ENCODE results near the gene MAP7D2. TPM values are rescaled to one million over a fixed set of nuclear protein-coding genes. Genes with fewer than 3 reads are reported as not detected.

Gene MAP7D2
- total RNA-seq, 1 donor from 2014 or later = 0.23 TPM

- Mint-ChIP-seq H3K36me3 (ENCODE audit: low read depth) (no peaks in the 10 kb centered on the region), H3K4me3 (no peak overlapping the region), H3K27me3 (peaks cover 2% of the 10 kb centered on the region), H3K27ac (no peak overlapping the region), H3K4me1 (no peaks in the 10 kb centered on the region), H3K9me3 (no peaks in the 10 kb centered on the region)
- DNase-seq = no peak
- intact Hi-C loops (cut with micrococcal nuclease) = no loop called here
Measured at GRCh38 chrX:20046223-20046622, 70.5 kb downstream of the MAP7D2 start.

- no peak overlapping the region for H3K27ac Mint-ChIP-seq
- no peaks in the 10 kb centered on the region for H3K9me3 Mint-ChIP-seq
- H3K27me3 Mint-ChIP-seq = peaks cover 2% of the 10 kb centered on the region
- no peak overlapping the region for H3K4me3 Mint-ChIP-seq
- no peaks in the 10 kb centered on the region for H3K4me1 Mint-ChIP-seq
- no peaks in the 10 kb centered on the region for H3K36me3 Mint-ChIP-seq (ENCODE audit: low read depth)
- intact Hi-C loops (cut with micrococcal nuclease) = no loop called here
- no peak for DNase-seq
Measured at GRCh38 chrX:20042221-20042620, 74.5 kb downstream of the MAP7D2 start.

- H3K36me3 Mint-ChIP-seq (ENCODE audit: low read depth) = no peaks in the 10 kb centered on the region
- H3K4me1 Mint-ChIP-seq = no peaks in the 10 kb centered on the region
- no peak for DNase-seq
- H3K27ac Mint-ChIP-seq = no peak overlapping the region
- H3K9me3 Mint-ChIP-seq = no peaks in the 10 kb centered on the region
- no peak overlapping the region for H3K4me3 Mint-ChIP-seq
- intact Hi-C loops (cut with micrococcal nuclease) = no loop called here
- H3K27me3 Mint-ChIP-seq = no peaks in the 10 kb centered on the region
Measured at GRCh38 chrX:20038966-20039365, 77.7 kb downstream of the MAP7D2 start.

GRCh38 chrX:20037186-20037585 is 79.5 kb downstream of the MAP7D2 start:
- DNase-seq = no peak
- Mint-ChIP-seq H3K4me1 (no peaks in the 10 kb centered on the region), H3K9me3 (no peaks in the 10 kb centered on the region), H3K36me3 (ENCODE audit: low read depth) (no peaks in the 10 kb centered on the region), H3K4me3 (no peak overlapping the region), H3K27me3 (no peaks in the 10 kb centered on the region), H3K27ac (no peak overlapping the region)
- intact Hi-C loops (cut with micrococcal nuclease) = no loop called here

GRCh38 chrX:20032201-20032600 is 84.5 kb downstream of the MAP7D2 start:
- Mint-ChIP-seq H3K4me1 (no peaks in the 10 kb centered on the region), H3K9me3 (no peaks in the 10 kb centered on the region), H3K27ac (no peak overlapping the region), H3K36me3 (ENCODE audit: low read depth) (no peaks in the 10 kb centered on the region), H3K27me3 (no peaks in the 10 kb centered on the region), H3K4me3 (no peak overlapping the region)
- no peak for DNase-seq
- intact Hi-C loops (cut with micrococcal nuclease) = no loop called here

- H3K4me3 Mint-ChIP-seq = no peak overlapping the region
- no peak overlapping the region for H3K27ac Mint-ChIP-seq
- H3K27me3 Mint-ChIP-seq = no peaks in the 10 kb centered on the region
- no peaks in the 10 kb centered on the region for H3K36me3 Mint-ChIP-seq (ENCODE audit: low read depth)
- intact Hi-C loops (cut with micrococcal nuclease) = no loop called here
- no peaks in the 10 kb centered on the region for H3K4me1 Mint-ChIP-seq
- no peak for DNase-seq
- no peaks in the 10 kb centered on the region for H3K9me3 Mint-ChIP-seq
Measured at GRCh38 chrX:20029728-20030127, 87.0 kb downstream of the MAP7D2 start.

GRCh38 chrX:20028588-20028987 is 88.1 kb downstream of the MAP7D2 start:
- intact Hi-C loops (cut with micrococcal nuclease) = no loop called here
- Mint-ChIP-seq H3K27me3 (no peaks in the 10 kb centered on the region), H3K36me3 (ENCODE audit: low read depth) (no peaks in the 10 kb centered on the region), H3K9me3 (no peaks in the 10 kb centered on the region), H3K4me3 (no peak overlapping the region), H3K27ac (no peak overlapping the region), H3K4me1 (no peaks in the 10 kb centered on the region)
- no peak for DNase-seq

GRCh38 chrX:20026278-20026677 is 90.4 kb downstream of the MAP7D2 start:
- no peak for DNase-seq
- Mint-ChIP-seq H3K27ac (no peak overlapping the region), H3K27me3 (no peaks in the 10 kb centered on the region), H3K4me3 (no peak overlapping the region), H3K4me1 (no peaks in the 10 kb centered on the region), H3K9me3 (no peaks in the 10 kb centered on the region), H3K36me3 (ENCODE audit: low read depth) (no peaks in the 10 kb centered on the region)
- intact Hi-C loops (cut with micrococcal nuclease) = no loop called here

- no peak overlapping the region for H3K4me3 Mint-ChIP-seq
- H3K36me3 Mint-ChIP-seq (ENCODE audit: low read depth) = peaks cover 1% of the 10 kb centered on the region
- H3K4me1 Mint-ChIP-seq = no peaks in the 10 kb centered on the region
- no peaks in the 10 kb centered on the region for H3K27me3 Mint-ChIP-seq
- H3K9me3 Mint-ChIP-seq = peaks cover 12% of the 10 kb centered on the region
- H3K27ac Mint-ChIP-seq = no peak overlapping the region
- intact Hi-C loops (cut with micrococcal nuclease) = no loop called here
- no peak for DNase-seq
Measured at GRCh38 chrX:20019672-20020365, 96.9 kb downstream of the MAP7D2 start.

GRCh38 chrX:20016616-20016945 is 100.1 kb downstream of the MAP7D2 start:
- H3K4me3 Mint-ChIP-seq = no peak overlapping the region
- intact Hi-C loops (cut with micrococcal nuclease) = no loop called here
- no peak for DNase-seq
- peaks cover 1% of the 10 kb centered on the region for H3K36me3 Mint-ChIP-seq (ENCODE audit: low read depth)
- H3K4me1 Mint-ChIP-seq = no peaks in the 10 kb centered on the region
- H3K27me3 Mint-ChIP-seq = no peaks in the 10 kb centered on the region
- H3K27ac Mint-ChIP-seq = no peak overlapping the region
- H3K9me3 Mint-ChIP-seq = peaks cover 12% of the 10 kb centered on the region

- Mint-ChIP-seq H3K4me3 (no peak overlapping the region), H3K27me3 (no peaks in the 10 kb centered on the region), H3K4me1 (no peaks in the 10 kb centered on the region), H3K36me3 (ENCODE audit: low read depth) (peaks cover 1% of the 10 kb centered on the region), H3K27ac (no peak overlapping the region), H3K9me3 (peaks cover 12% of the 10 kb centered on the region)
- intact Hi-C loops (cut with micrococcal nuclease) = no loop called here
- DNase-seq = no peak
Measured at GRCh38 chrX:20015945-20016615, 100.6 kb downstream of the MAP7D2 start.

GRCh38 chrX:20015422-20015821 is 101.3 kb downstream of the MAP7D2 start:
- intact Hi-C loops (cut with micrococcal nuclease) = no loop called here
- no peak overlapping the region for H3K4me3 Mint-ChIP-seq
- no peak overlapping the region for H3K27ac Mint-ChIP-seq
- peaks cover 12% of the 10 kb centered on the region for H3K9me3 Mint-ChIP-seq
- no peak for DNase-seq
- H3K36me3 Mint-ChIP-seq (ENCODE audit: low read depth) = peaks cover 1% of the 10 kb centered on the region
- no peaks in the 10 kb centered on the region for H3K27me3 Mint-ChIP-seq
- no peaks in the 10 kb centered on the region for H3K4me1 Mint-ChIP-seq

- Mint-ChIP-seq H3K9me3 (peaks cover 8% of the 10 kb centered on the region), H3K4me3 (no peak overlapping the region), H3K27me3 (no peaks in the 10 kb centered on the region), H3K4me1 (no peaks in the 10 kb centered on the region), H3K27ac (no peak overlapping the region), H3K36me3 (ENCODE audit: low read depth) (no peaks in the 10 kb centered on the region)
- no peak for DNase-seq
- intact Hi-C loops (cut with micrococcal nuclease) = no loop called here
Measured at GRCh38 chrX:20011608-20012007, 105.1 kb downstream of the MAP7D2 start.

- Mint-ChIP-seq H3K4me3 (no peak overlapping the region), H3K36me3 (ENCODE audit: low read depth) (no peaks in the 10 kb centered on the region), H3K27ac (no peak overlapping the region), H3K27me3 (no peaks in the 10 kb centered on the region), H3K4me1 (no peaks in the 10 kb centered on the region), H3K9me3 (no peaks in the 10 kb centered on the region)
- intact Hi-C loops (cut with micrococcal nuclease) = no loop called here
- no peak for DNase-seq
Measured at GRCh38 chrX:20007962-20008622, 108.6 kb downstream of the MAP7D2 start.

Measured in activated CD4-positive, alpha-beta T cell treated with anti-CD3 and anti-CD28 coated beads, Interleukin-2, amount 10 ng/mL, durations not matched to agents 24 days and 14 days (primary cell).